ENCODE data around the gene TCP10L.
"Not testable (repeated sequence)": the region's sequence is repeated elsewhere in the genome, so short reads cannot be mapped to it uniquely, and the experiment has no call there.

The TCP10L gene

GRCh38 chr21:32548978-32549377, 36.3 kb downstream of the TCP10L start:
- in situ Hi-C loops (cut with MboI; ENCODE audit: low pct_unique_long_range_greater_than_20kb, low sequenced_read_pairs, unreplicated experiment): no loop called here
- no peak for DNase-seq (ENCODE audit: low spot score)
- TF ChIP-seq CTCF (IDR thresholded peaks at IDR 0.05; ENCODE audit: extremely low read depth, insufficient read depth, missing control alignments): no peak

DNA sequence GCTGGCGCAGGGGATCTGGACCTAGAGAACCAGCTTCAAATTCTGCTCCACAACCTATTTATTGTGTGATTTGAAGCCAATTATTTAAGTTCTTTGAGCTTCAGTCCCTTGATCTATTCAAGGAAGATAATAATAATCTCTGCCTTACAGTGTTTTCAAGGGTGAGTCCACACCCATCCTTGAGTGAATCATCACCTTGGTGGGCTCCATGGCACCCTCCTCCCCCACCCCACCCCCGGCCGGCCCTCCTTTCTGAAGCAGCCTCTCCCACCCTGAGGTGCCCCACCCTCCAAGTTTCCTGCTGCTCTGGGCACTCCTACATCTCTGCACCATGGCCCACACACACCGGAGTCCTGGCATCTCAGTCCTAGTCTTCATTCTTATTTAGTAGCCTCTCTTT, 38.3 kb downstream of the TCP10L start:
- no peak for DNase-seq (ENCODE audit: low spot score)
- no peak for TF ChIP-seq CTCF (IDR thresholded peaks at IDR 0.05; ENCODE audit: extremely low read depth, insufficient read depth, missing control alignments)
- in situ Hi-C loops (cut with MboI; ENCODE audit: low pct_unique_long_range_greater_than_20kb, low sequenced_read_pairs, unreplicated experiment): no loop called here

DNA sequence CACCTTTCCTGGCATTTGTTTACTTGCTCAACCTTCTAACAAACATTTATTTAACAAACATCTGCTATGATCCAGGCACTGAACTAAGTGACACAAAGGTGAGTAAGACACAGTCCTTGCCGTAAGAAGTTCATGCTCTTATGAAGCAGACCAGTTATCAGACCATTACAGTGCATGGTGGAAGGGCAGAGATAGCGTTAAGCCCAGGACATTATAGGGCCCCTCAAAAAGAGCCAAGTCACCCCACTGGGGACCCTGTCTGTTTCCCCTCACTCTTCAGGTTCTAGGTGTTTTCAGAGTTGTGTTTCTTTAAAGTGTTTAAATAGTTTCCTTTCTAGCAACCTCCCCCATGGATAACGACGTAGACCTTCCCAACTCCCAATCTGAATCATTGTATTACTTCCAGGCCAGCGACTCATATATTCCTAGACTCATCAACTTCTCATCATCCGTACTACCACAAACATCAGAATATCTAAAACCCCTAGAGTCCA, 39.3 kb downstream of the TCP10L start:
- no peak for TF ChIP-seq CTCF (IDR thresholded peaks at IDR 0.05; ENCODE audit: extremely low read depth, insufficient read depth, missing control alignments)
- in situ Hi-C loops (cut with MboI; ENCODE audit: low pct_unique_long_range_greater_than_20kb, low sequenced_read_pairs, unreplicated experiment): no loop called here
- DNase-seq (ENCODE audit: low spot score): no peak

DNA sequence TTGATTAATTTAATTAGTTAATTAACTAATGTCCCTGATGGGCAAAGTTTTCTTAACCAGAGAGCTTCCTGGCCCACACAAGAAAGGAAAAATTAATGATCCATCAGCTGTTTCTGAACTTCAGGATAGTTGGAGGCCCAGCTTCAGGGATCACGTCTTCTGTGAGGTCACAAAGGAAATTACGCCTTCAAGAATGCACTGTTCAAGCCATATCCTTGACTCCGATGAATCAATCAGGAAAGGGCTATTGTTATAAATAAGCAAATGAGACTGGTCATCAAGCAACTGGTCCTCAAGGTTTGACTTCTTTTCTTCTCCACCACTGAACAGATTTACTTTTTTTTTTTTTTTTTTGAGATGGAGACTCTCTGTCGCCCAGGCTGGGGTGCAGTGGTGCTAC, 40.6 kb downstream of the TCP10L start:
- DNase-seq (ENCODE audit: low spot score): no peak
- no peak for TF ChIP-seq CTCF (IDR thresholded peaks at IDR 0.05; ENCODE audit: extremely low read depth, insufficient read depth, missing control alignments)
- in situ Hi-C loops (cut with MboI; ENCODE audit: low pct_unique_long_range_greater_than_20kb, low sequenced_read_pairs, unreplicated experiment): no loop called here

DNA sequence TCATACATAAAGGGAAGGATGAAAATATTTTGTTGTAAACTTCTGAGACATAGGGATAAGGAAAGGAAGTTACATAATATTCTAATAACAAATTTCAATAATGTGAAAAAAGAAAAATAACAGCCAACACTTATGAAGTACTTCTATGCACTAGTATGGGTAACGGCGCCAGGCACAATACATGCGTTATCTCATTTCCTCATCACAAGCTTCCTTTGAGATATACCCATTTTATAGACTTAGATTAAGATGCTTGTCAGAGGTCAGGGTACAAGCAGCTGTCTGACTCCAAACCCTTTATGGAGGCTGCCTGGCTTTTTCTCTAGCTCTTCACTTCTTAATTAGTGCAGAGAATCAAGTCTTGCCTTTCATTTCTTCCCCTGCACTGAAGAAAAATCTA, 41.3 kb downstream of the TCP10L start:
- in situ Hi-C loops (cut with MboI; ENCODE audit: low pct_unique_long_range_greater_than_20kb, low sequenced_read_pairs, unreplicated experiment): no loop called here
- no peak for DNase-seq (ENCODE audit: low spot score)
- no peak for TF ChIP-seq CTCF (IDR thresholded peaks at IDR 0.05; ENCODE audit: extremely low read depth, insufficient read depth, missing control alignments)

DNA sequence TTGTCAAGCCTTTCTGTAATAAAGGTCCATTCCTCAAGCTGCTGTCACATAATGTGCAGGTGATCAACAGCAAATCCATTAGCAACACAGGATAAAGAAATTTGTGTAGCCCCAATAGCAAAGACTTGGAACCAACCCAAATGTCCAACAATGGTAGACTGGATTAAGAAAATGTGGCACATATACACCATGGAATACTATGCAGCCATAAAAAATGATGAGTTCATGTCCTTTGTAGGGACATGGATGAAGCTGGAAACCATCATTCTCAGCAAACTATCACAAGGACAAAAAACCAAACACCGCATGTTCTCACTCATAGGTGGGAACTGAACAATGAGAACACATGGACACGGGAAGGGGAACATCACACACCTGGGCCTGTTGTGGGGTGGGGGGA, 42.3 kb downstream of the TCP10L start:
- in situ Hi-C loops (cut with MboI; ENCODE audit: low pct_unique_long_range_greater_than_20kb, low sequenced_read_pairs, unreplicated experiment); DNase-seq (ENCODE audit: low spot score): not testable (repeated sequence)

DNA sequence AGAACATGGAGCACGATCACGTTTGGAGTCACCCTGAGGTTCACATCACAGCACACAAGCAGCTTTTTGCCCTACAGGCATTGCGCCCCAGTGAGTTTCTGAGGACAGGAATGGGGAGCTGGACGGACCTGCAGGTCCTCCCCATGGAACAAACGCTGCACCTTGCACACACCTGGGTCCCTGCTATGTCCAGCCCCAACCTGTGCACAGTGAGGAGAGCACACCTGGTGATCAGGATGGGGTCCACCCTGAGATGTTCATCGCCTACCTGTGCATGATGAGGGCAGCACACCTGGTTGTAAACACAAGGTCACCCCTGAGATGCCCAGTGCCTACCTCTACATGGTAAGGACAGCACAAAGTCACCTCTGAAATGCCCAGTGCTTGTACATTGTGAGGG, 45.9 kb downstream of the TCP10L start:
- no peak for DNase-seq (ENCODE audit: low spot score)
- no peak for TF ChIP-seq CTCF (IDR thresholded peaks at IDR 0.05; ENCODE audit: extremely low read depth, insufficient read depth, missing control alignments)
- in situ Hi-C loops (cut with MboI; ENCODE audit: low pct_unique_long_range_greater_than_20kb, low sequenced_read_pairs, unreplicated experiment): no loop called here

Data from GM13977 (cell line).